Tibial nerve (tissue), 4 donors: Measurements from ENCODE around the gene AKT1S1.

Experiments
- CTCF ChIP-seq, 5 experiments: fragments of 200-600 bp in 3 of 5; fragments of 450-650 bp in 2 of 5; sonication (generic) in 3 of 5; IDR thresholded peaks; one replicate each; pipeline ENCODE4 v1.5.1; 2016 to 2019; ENCODE audit warnings: antibody characterized with exemption in 5 of 5, mild to moderate bottlenecking in 3 of 5, moderate library complexity in 2 of 5
- EP300 ChIP-seq, 2 donors: sonication (generic); formaldehyde crosslinking; IDR thresholded peaks; one replicate each; pipeline ENCODE4 v1.6.1; 2017; ENCODE audit warnings: antibody characterized with exemption in 2 of 2, mild to moderate bottlenecking in 1 of 2
- POLR2A ChIP-seq, 2 donors: fragments of 450-650 bp; IDR thresholded peaks; one replicate each; pipeline ENCODE4 v1.6.1; 2017; ENCODE audit warnings: antibody characterized with exemption in 2 of 2, mild to moderate bottlenecking in 2 of 2, moderate library complexity in 2 of 2

GRCh38 chr19:49869009-49869483 is 8.1 kb downstream of the AKT1S1 start:
- TF ChIP-seq CTCF (IDR thresholded peaks at IDR 0.05) (no peak), POLR2A (IDR thresholded peaks at IDR 0.05) (peak in 1 of 2 donors; percentile 36), EP300 (IDR thresholded peaks at IDR 0.05) (no peak)
